ENCODE measurements around the gene SLITRK5. TPM values are rescaled to one million over a fixed set of nuclear protein-coding genes. Genes with fewer than 3 reads are reported as not detected.

SLITRK5 gene
- total RNA-seq (2022; extraction: Qiagen RNA extraction; ENCODE audit: low read depth) = 0.54 to 0.77 TPM (median 0.65 TPM) in 5 replicates

GRCh38 chr13:87671031-87671752 is at the start of gene SLITRK5:
TSS of gene SLITRK5 (plus strand) at chr13:87671371. CDS start at chr13:87675389, 4,018 bp downstream.

